Measurements from ENCODE around the gene RABEP1.

Gene RABEP1

GRCh38 chr17:5365831-5366230, 83.7 kb downstream of the RABEP1 start:
- Mint-ChIP-seq H3K9me3 (no peaks in the 10 kb centered on the region), H3K4me1 (no peaks in the 10 kb centered on the region), H3K27ac (no peak overlapping the region), H3K4me3 (no peak overlapping the region), H3K36me3 (peaks cover 52% of the 10 kb centered on the region)
- ATAC-seq (no peak), DNase-seq (ENCODE audit: low spot score in 2 of 2) (no peak)

GRCh38 chr17:5370411-5370810, 88.3 kb downstream of the RABEP1 start:
- Mint-ChIP-seq H3K9me3 (no peaks in the 10 kb centered on the region), H3K36me3 (peaks cover 13% of the 10 kb centered on the region), H3K4me3 (no peak overlapping the region), H3K4me1 (no peaks in the 10 kb centered on the region), H3K27ac (no peak overlapping the region)
- DNase-seq (ENCODE audit: low spot score in 2 of 2) (no peak), ATAC-seq (no peak)

- ATAC-seq (no peak), DNase-seq (ENCODE audit: low spot score in 2 of 2) (no peak)
- Mint-ChIP-seq H3K9me3 (no peaks in the 10 kb centered on the region), H3K4me1 (no peaks in the 10 kb centered on the region), H3K36me3 (no peaks in the 10 kb centered on the region), H3K4me3 (no peak overlapping the region), H3K27ac (no peak overlapping the region)
Measured at GRCh38 chr17:5373112-5373511, 91.0 kb downstream of the RABEP1 start.

- ATAC-seq: no peak
- H3K9me3 Mint-ChIP-seq: no peaks in the 10 kb centered on the region
- peaks cover 26% of the 10 kb centered on the region for H3K4me1 Mint-ChIP-seq
- no peak for DNase-seq (ENCODE audit: low spot score in 2 of 2)
- no peak overlapping the region for H3K4me3 Mint-ChIP-seq
- peak overlapping the region; percentile 73 for H3K27ac Mint-ChIP-seq
- no peaks in the 10 kb centered on the region for H3K36me3 Mint-ChIP-seq
Measured at GRCh38 chr17:5378566-5379207, 96.6 kb downstream of the RABEP1 start.

- H3K4me3 Mint-ChIP-seq: no peak overlapping the region
- no peak for ATAC-seq
Measured at GRCh38 chr17:5379351-5380107, 97.4 kb downstream of the RABEP1 start.

GRCh38 chr17:5380491-5381135, 98.5 kb downstream of the RABEP1 start:
- no peak for ATAC-seq
- no peak for DNase-seq (ENCODE audit: low spot score in 2 of 2)
- no peaks in the 10 kb centered on the region for H3K36me3 Mint-ChIP-seq

More at GRCh38 chr17:5379351-5380107, 97.4 kb downstream of the RABEP1 start:
- no peaks in the 10 kb centered on the region for H3K36me3 Mint-ChIP-seq
- H3K27ac Mint-ChIP-seq: peak overlapping the region; percentile 73
- H3K9me3 Mint-ChIP-seq: no peaks in the 10 kb centered on the region
- no peak for DNase-seq (ENCODE audit: low spot score in 2 of 2)
- peaks cover 26% of the 10 kb centered on the region for H3K4me1 Mint-ChIP-seq

GRCh38 chr17:5381542-5381941, 99.5 kb downstream of the RABEP1 start:
- ATAC-seq (no peak), DNase-seq (ENCODE audit: low spot score in 2 of 2) (no peak)
- peaks cover 26% of the 10 kb centered on the region for H3K4me1 Mint-ChIP-seq
- no peak overlapping the region for H3K4me3 Mint-ChIP-seq
- H3K27ac Mint-ChIP-seq: peak overlapping the region; percentile 73
- H3K9me3 Mint-ChIP-seq: no peaks in the 10 kb centered on the region
- no peaks in the 10 kb centered on the region for H3K36me3 Mint-ChIP-seq

More at GRCh38 chr17:5380491-5381135, 98.5 kb downstream of the RABEP1 start:
- Mint-ChIP-seq H3K4me3 (no peak overlapping the region), H3K9me3 (no peaks in the 10 kb centered on the region), H3K4me1 (peaks cover 26% of the 10 kb centered on the region), H3K27ac (peak overlapping the region; percentile 73)

- no peaks in the 10 kb centered on the region for H3K36me3 Mint-ChIP-seq
- no peak overlapping the region for H3K4me3 Mint-ChIP-seq
- H3K27ac Mint-ChIP-seq: peak overlapping the region; percentile 48
- no peak for ATAC-seq
- peaks cover 5% of the 10 kb centered on the region for H3K4me1 Mint-ChIP-seq
- DNase-seq (ENCODE audit: low spot score in 2 of 2): no peak
- no peaks in the 10 kb centered on the region for H3K9me3 Mint-ChIP-seq
Measured at GRCh38 chr17:5391678-5392077, 109.6 kb downstream of the RABEP1 start.

GRCh38 chr17:5396612-5397011, 114.5 kb downstream of the RABEP1 start:
- no peaks in the 10 kb centered on the region for H3K36me3 Mint-ChIP-seq

GRCh38 chr17:5399767-5400166, 117.7 kb downstream of the RABEP1 start:
- DNase-seq (ENCODE audit: low spot score in 2 of 2) (no peak), ATAC-seq (no peak)
- Mint-ChIP-seq H3K4me1 (no peaks in the 10 kb centered on the region), H3K27ac (no peak overlapping the region), H3K4me3 (no peak overlapping the region), H3K9me3 (no peaks in the 10 kb centered on the region), H3K36me3 (no peaks in the 10 kb centered on the region)

More at GRCh38 chr17:5396612-5397011, 114.5 kb downstream of the RABEP1 start:
- ATAC-seq (peak; percentile 61), DNase-seq (ENCODE audit: low spot score in 2 of 2) (no peak)
- Mint-ChIP-seq H3K4me3 (no peak overlapping the region), H3K27ac (no peak overlapping the region), H3K9me3 (no peaks in the 10 kb centered on the region), H3K4me1 (no peaks in the 10 kb centered on the region)

GRCh38 chr17:5405400-5405799, 123.3 kb downstream of the RABEP1 start:
- Mint-ChIP-seq H3K27ac (no peak overlapping the region), H3K4me1 (peaks cover 11% of the 10 kb centered on the region), H3K9me3 (no peaks in the 10 kb centered on the region), H3K36me3 (no peaks in the 10 kb centered on the region), H3K4me3 (no peak overlapping the region)
- DNase-seq (ENCODE audit: low spot score in 2 of 2): no peak
- no peak for ATAC-seq

- H3K27ac Mint-ChIP-seq: no peak overlapping the region
- no peaks in the 10 kb centered on the region for H3K9me3 Mint-ChIP-seq
- ATAC-seq (no peak), DNase-seq (ENCODE audit: low spot score in 2 of 2) (no peak)
- no peak overlapping the region for H3K4me3 Mint-ChIP-seq
- H3K36me3 Mint-ChIP-seq: no peaks in the 10 kb centered on the region
- peaks cover 32% of the 10 kb centered on the region for H3K4me1 Mint-ChIP-seq
Measured at GRCh38 chr17:5408186-5408585, 126.1 kb downstream of the RABEP1 start.

GRCh38 chr17:5410594-5411272, 128.6 kb downstream of the RABEP1 start:
- Mint-ChIP-seq H3K4me1 (peaks cover 41% of the 10 kb centered on the region), H3K9me3 (no peaks in the 10 kb centered on the region), H3K36me3 (no peaks in the 10 kb centered on the region), H3K27ac (peak overlapping the region; percentile 50), H3K4me3 (peak overlapping the region; percentile 20)
- DNase-seq (ENCODE audit: low spot score in 2 of 2) (no peak), ATAC-seq (peak; percentile 83)

GRCh38 chr17:5413682-5414081, 131.6 kb downstream of the RABEP1 start:
- H3K27ac Mint-ChIP-seq: no peak overlapping the region
- H3K36me3 Mint-ChIP-seq: no peaks in the 10 kb centered on the region
- H3K4me1 Mint-ChIP-seq: peaks cover 41% of the 10 kb centered on the region
- ATAC-seq: peak; percentile 79
- no peaks in the 10 kb centered on the region for H3K9me3 Mint-ChIP-seq
- DNase-seq (ENCODE audit: low spot score in 2 of 2): no peak
- H3K4me3 Mint-ChIP-seq: no peak overlapping the region

- Mint-ChIP-seq H3K36me3 (no peaks in the 10 kb centered on the region), H3K27ac (no peak overlapping the region), H3K9me3 (no peaks in the 10 kb centered on the region), H3K4me1 (peaks cover 39% of the 10 kb centered on the region), H3K4me3 (peak overlapping the region; percentile 95)
- DNase-seq (ENCODE audit: low spot score in 2 of 2) (no peak), ATAC-seq (no peak)
Measured at GRCh38 chr17:5416901-5417300, 134.8 kb downstream of the RABEP1 start.
